Esophagus muscularis mucosa (tissue), 3 donors: ENCODE measurements around the gene BTBD7.
"Not testable (repeated sequence)": the region's sequence is repeated elsewhere in the genome, so short reads cannot be mapped to it uniquely, and the experiment has no call there.

Experiments
- CTCF ChIP-seq, 3 experiments: fragments of 200-600 bp in 2 of 3; fragments of 450-650 bp in 1 of 3; sonication (generic) in 2 of 3; IDR thresholded peaks; one replicate each; pipeline ENCODE4 v1.5.1; 2017 to 2019; ENCODE audit warnings: antibody characterized with exemption in 3 of 3, mild to moderate bottlenecking in 2 of 3, moderate library complexity in 1 of 3
- POLR2AphosphoS5 ChIP-seq, 2 donors: sonication (generic); formaldehyde crosslinking; IDR thresholded peaks; one replicate each; pipeline ENCODE4 v1.6.1; 2017; ENCODE audit warnings: antibody characterized with exemption in 2 of 2

GRCh38 chr14:93354873-93355272 is 22.0 kb upstream of the BTBD7 start:
- not testable (repeated sequence) for TF ChIP-seq CTCF, POLR2AphosphoS5 (IDR thresholded peaks at IDR 0.05)
